NAMALWA (cell line): ENCODE data around the gene NRG3.

Experiments
- DNase-seq: peaks from one replicate; pipeline ENCODE4 v3.0.0-alpha.2; 2015; ENCODE audit warnings: low spot score

Gene NRG3

DNA sequence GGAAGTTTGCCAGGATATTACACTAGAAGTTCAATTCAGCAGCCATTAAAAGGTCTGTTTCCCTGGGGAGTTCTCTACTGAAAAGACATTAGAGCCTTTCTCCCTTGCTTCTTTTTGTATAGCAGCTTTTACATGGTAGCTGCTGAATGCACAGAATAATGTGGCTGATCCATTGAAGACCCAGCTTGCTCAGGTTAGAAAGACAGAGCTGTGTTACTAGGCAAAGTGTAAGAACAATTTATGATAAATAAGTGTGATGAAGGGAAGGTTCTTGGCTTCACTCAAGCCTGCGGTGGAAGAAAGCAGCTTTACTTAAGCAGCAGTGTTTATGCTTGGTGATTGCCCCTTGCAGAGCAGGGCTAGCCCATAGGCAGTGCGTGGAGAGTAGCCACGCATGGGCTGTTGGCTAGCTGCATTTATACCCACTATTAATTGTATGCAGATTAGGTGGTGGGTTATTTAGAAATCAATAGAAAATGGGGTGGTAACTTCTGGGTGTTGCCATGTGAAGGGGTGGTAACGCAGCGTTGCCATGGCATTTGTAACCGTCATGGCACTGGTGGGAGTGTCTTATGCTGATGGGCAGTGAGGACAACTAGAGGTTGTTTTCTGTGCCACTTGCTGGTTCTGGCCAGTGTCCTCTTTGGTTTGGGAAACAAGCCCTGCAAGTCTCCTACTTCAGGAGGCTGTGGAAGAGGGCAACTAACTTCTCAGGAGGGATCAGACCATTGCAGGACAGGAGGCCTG is 942.9 kb downstream of the NRG3 start:
- no peak for DNase-seq

GRCh38 chr10:82821043-82821442 is 946.0 kb downstream of the NRG3 start:
- DNase-seq = no peak

GRCh38 chr10:82826132-82826531 is 951.1 kb downstream of the NRG3 start:
- no peak for DNase-seq

DNA sequence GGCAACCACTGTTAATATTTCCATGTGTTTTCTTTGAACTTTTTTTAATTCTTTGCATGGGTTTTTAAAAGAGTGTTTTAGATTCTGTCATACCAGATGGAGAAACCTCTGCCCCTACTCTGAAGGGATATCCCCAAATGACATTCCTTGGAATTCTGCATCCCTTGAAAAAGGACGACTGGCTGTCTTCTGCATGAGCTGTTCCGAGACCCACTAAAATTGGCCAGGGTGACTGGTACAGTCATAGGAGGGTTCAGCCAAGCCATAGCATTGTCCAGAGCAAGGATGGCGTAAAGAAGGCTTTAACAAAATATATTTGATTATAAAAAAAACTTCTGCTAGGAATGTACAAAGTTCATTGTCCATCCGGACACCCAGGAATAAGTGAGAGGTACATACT is 952.9 kb downstream of the NRG3 start:
- no peak for DNase-seq

DNA sequence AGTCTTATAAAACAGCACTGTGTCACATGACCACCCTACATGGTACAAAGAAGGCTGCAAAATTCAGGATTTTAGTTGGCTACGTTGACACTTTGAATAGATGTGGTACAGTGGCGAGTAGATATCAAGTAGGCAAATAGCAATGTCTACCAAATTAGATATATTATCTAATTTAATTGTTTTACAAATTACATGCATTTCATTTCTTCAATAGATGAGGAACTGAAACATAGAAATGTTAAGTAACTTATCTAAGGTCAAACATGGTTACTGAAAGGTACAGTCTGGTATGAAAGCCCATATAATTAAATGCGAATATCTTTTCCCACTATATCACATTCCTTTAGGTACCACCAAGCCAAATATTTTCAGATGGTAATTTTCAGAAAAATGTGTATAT is 972.2 kb downstream of the NRG3 start:
- DNase-seq = no peak

- no peak for DNase-seq
Measured at GRCh38 chr10:82850191-82850590, 975.2 kb downstream of the NRG3 start.

DNA sequence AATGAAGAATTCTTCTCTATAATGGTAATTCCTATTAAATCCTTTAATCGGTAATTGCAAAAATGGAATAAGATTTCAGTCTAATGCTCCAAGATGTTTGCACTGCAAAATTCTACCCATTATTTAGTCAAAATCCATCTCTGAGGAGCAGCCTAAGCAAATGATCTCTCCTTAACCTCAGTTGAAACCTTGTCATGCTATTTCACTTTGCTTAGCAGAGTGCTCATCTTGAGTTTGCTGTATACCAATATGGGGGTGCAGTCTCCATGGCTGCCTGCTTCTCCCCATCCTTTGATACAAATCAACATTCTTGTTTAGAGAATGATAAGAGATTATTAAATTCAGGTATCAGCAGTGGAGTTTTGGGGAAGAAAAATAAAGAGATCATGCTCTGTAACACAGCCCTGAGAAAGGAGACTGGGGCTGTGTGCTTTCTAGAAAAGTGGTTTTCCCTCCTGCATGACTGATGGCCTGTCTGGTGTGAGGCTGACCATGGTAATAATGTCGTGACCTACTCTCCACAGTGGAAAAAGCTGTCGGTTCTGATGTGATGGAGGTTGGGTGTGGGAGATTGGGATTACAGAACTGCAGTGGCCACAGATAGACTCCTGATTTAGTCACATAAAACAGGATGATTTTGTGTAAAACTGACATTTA is 982.1 kb downstream of the NRG3 start:
- no peak for DNase-seq

- DNase-seq = no peak
Measured at GRCh38 chr10:82861889-82862288, 986.9 kb downstream of the NRG3 start.

GRCh38 chr10:82865366-82865765 is 990.4 kb downstream of the NRG3 start:
- DNase-seq = no peak

GRCh38 chr10:82866424-82867020 is 991.5 kb downstream of the NRG3 start:
- no peak for DNase-seq

DNA sequence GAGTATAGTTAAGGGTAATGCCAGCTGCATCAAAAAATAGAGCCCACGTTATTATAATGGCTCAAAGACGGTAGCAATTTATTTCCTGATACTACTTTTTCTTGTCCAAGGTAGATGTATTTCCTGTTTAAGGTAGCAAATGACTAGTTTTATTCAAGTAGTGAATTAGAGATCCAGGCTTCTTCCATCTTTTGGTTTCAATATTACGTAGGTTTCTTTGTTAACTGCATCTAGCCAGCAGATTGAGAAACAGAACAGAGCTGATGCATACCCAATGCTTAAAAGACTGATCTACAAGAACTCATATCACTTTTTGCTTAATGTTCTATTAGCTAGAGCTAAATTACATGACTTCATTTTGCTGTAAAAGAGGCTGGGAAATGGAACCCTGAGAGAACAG is 992.1 kb downstream of the NRG3 start:
- no peak for DNase-seq

DNA sequence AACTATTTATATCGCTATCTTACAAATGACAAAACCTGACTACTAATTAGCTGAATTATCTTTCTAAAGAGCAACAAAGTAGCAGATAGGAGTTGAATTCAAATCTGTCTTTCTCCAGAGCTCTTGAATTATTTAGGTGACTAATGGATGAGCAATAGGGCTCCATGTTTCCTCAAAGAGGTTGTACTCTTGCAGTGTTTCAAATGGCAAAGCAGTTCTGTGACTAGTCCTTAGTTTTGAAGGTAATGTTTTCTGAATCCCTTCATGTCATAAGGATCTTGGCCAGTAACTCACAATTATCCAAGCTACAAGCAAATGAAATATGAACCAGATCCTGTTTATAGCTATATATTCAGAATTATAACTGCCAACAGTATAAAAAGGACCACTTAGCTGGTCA is 999.7 kb downstream of the NRG3 start:
- no peak for DNase-seq

- DNase-seq = no peak
Measured at GRCh38 chr10:82880776-82881290, 1005.8 kb downstream of the NRG3 start.

GRCh38 chr10:82882722-82883121 is 1007.7 kb downstream of the NRG3 start:
- no peak for DNase-seq

GRCh38 chr10:82883603-82884002 is 1008.6 kb downstream of the NRG3 start:
- DNase-seq = no peak

DNA sequence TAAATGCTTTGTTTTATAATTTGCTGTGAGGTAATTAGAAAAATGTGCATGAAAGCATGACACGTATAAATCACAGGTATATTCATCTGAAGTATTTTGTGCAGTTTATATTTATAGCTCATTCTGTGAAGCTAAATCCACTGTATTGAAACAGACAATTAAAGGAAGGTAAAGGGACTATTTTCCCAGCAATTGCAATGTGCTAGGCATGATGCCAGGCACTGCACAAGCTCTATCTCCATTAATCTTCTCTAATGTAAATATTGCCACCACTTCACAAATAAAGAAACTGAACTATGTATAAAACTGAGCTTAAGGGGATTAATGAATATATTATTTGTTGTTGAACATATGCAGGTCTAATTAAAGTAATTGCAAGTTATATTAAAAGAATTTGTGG is 1012.5 kb downstream of the NRG3 start:
- no peak for DNase-seq

GRCh38 chr10:82888809-82889455 is 1013.9 kb downstream of the NRG3 start:
- no peak for DNase-seq

- DNase-seq = no peak
Measured at GRCh38 chr10:82889728-82890127, 1014.7 kb downstream of the NRG3 start.

GRCh38 chr10:82890573-82890972 is 1015.6 kb downstream of the NRG3 start:
- no peak for DNase-seq

GRCh38 chr10:82908096-82908495 is 1033.1 kb downstream of the NRG3 start:
- no peak for DNase-seq

DNA sequence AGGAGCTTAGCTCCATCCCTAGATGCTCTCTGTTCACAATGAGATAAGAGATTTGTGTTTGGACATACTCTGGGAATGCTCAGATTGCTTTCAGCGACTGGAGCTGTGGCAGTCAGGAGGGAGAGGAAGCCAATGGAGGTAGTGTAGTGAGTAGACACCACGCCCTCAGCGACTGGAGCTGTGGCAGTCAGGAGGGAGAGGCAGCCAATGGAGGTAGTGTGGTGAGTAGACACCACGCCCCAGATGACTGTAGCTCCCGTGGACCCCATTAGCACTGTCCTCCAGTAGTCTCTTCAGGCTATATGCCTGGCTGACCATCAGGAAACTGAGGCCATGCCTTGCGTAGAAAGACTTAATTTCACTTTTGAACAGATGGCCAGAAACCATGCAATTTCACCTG is 1033.8 kb downstream of the NRG3 start:
- DNase-seq = no peak

DNA sequence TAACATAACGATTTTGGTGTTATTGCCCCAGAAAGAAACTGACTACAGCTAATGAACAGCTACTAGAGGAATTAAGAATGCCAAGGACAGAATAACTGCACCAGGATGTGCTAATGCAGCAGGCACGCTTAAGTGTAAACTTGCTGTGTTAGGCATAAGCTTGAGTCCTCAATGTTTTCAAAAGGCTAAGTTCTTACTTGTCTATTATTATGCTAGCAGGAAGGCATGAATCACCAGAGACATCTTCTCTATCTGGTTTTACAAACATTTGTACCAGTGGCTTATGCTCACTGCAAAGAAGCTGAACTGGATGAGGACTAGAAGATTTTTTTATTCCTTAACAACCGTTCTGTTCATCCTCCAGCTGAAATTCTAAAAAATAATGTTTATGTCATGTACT is 1035.3 kb downstream of the NRG3 start:
- DNase-seq = no peak

GRCh38 chr10:82914655-82915136 is 1039.7 kb downstream of the NRG3 start:
- no peak for DNase-seq
